GM12872 (cell line): ENCODE data around the gene MBNL1.

Source experiments
- TF ChIP-seq, protein P1 (sequence below): IDR thresholded peaks from 3 replicates; pipeline ENCODE4 v1.5.1; 2011; ENCODE audit warnings: low read depth, mild to moderate bottlenecking, low read length, moderate library complexity; ENCODE audit not compliant: insufficient read depth

Gene MBNL1

DNA sequence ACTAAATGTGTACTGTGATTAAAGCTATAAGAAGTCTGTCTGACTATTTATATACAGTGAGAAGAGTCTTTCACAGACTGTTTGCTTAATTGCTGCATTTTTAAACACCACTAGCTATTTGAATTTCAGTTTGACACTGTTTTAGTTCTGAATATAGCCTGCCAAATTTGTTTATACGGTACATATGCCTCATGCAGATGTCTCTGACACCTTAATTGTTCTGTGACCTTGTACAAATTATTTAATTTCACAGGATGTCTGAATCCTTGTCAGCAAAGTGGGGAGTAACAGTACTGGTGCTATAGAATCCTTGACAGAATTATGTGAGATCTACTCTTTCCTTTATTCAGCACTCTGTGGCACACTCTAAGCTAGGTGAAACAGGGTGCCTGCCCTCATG, 125.5 kb downstream of the MBNL1 start:
- TF ChIP-seq, protein P1, sequence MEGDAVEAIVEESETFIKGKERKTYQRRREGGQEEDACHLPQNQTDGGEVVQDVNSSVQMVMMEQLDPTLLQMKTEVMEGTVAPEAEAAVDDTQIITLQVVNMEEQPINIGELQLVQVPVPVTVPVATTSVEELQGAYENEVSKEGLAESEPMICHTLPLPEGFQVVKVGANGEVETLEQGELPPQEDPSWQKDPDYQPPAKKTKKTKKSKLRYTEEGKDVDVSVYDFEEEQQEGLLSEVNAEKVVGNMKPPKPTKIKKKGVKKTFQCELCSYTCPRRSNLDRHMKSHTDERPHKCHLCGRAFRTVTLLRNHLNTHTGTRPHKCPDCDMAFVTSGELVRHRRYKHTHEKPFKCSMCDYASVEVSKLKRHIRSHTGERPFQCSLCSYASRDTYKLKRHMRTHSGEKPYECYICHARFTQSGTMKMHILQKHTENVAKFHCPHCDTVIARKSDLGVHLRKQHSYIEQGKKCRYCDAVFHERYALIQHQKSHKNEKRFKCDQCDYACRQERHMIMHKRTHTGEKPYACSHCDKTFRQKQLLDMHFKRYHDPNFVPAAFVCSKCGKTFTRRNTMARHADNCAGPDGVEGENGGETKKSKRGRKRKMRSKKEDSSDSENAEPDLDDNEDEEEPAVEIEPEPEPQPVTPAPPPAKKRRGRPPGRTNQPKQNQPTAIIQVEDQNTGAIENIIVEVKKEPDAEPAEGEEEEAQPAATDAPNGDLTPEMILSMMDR = no peak

DNA sequence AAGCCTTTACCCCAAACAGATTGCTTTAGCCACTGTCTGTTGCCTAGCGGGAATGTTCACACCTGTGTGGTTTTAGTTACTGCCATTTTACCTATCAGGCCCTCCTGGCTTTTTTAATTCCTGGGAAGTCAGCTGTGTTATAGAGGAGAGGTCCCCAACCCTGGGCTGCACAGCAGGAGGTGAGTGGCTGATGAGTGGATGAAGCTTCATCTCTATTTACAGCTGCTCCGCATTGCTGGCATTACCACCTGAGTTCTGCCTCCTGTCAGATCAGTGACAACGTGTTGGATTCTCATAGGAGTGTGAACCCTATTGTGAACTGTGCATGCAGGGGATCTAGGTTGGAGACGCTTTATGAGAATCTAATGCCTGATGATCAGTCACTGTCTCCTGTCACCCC, 127.0 kb downstream of the MBNL1 start:
- TF ChIP-seq, protein P1 = no peak

DNA sequence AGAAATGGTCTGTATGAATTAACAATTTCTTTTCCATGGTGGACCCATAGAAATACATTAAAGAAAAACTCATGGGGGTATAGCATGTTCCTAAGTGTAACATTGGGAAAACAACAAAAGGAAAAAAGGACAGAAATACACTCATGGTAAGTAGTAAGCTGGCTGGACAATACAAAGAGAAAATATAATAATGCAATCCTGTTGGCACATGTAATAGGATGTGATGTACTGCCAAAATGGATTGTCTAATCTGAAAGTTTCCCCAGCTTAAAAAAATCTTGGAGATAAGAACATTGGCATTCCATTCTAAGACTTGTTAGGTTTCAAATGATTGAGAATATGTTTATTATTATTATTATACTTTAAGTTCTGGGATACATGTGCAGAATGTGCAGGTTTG, 128.1 kb downstream of the MBNL1 start:
- TF ChIP-seq, protein P1 = no peak

DNA sequence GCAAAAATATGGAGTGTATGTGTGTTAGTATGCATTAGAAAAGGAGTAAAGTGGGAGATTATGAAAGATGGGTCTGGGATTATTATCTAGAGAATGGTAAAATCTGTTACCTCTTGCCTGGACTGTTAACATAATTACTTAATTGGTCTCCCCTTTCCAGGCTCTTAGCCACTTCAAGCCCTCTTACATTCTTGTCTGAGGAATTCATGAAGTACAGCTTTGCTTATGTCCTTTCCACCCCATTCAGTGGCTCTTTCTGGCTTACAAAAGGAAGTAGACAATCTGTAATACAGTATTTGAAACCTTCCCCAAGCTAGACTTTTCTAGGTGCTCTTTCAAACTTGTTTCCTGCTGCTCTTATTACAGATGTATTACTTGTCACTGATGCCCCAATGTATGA, 129.8 kb downstream of the MBNL1 start:
- TF ChIP-seq, protein P1 = no peak

DNA sequence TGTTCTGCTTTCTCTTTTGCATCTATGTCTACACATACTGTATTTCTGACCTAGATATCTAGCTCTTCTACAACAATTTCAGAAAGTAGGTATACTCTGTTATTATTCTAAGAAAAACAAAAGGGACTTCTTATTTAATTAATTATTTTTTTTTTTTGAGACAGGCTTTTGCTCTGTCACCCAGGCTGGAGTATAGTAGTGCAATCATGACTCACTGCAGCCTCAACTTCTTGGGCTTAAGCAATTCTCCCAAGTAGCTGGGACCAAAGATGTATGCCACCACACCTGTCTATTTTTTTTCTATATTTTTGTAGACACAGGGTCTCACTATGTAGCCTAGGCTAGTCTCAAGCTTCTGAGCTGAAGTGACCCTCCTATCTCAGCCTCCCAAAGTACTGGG, 130.6 kb downstream of the MBNL1 start:
- TF ChIP-seq, protein P1 = no peak

DNA sequence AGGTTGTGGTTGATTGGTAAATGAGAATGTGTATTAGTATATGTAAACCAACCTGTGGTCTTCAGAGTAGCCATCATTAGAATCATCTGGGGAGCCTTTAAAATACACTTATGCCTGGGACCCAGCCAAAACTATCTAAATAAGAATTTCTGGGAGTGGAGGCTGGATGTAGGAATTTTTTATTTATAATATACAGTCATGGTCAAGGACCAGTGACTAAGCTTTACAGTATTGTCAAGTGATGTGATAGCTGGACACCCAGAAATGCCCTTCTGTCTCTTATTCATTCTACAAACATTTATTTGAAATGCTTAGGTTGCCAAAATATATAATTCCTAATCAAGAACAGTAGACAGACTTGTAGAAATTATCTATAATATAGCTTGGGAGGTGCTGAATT, 132.2 kb downstream of the MBNL1 start:
- TF ChIP-seq, protein P1 = no peak

DNA sequence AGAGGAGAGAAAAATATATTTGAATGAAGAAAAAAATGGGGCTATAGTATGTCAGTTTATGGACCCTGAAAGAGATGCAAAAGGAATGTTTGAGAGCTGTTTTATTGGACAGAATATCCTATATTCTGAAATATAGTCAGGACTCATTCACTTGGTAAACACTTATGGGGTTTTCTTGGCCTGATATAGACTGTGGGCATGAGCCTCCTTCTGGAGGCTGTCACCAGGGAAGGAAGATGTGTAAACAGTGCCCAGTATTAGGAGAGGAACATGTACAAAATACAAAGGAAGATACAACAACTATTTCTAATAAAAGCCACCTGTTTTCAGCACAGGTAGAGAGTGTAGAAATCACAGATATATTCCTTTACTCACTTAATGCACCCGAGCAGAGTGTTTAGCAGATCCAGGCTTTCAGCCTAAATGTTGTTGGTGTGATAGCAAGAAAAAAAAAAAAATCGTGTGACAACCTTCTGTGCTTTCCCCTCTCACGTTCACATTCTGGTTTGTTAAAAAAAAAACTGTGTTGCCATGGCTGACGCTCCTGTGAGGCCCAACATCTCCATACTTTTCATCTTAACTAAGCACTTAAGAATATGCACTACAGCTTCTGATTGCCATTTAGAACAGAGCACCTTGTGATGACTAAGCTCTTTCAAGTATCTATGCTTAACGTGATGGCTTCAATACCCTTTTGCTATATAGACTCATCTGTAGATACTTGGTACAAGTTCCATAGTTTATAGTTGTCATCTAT, 134.1 kb downstream of the MBNL1 start:
- TF ChIP-seq, protein P1 = no peak
